Astrocyte (in vitro differentiated cells and primary cell): ENCODE data around the gene PRM2.

ENCODE experiments used
- CTCF ChIP-seq: IDR thresholded peaks from 2 replicates; pipeline ENCODE4 v1.5.1; 2011; ENCODE audit warnings: low read depth, mild to moderate bottlenecking, inconsistent platforms, low read length, moderate library complexity; ENCODE audit not compliant: insufficient read depth
- EZH2 ChIP-seq: IDR thresholded peaks from 2 replicates; pipeline ENCODE4 v1.6.1; 2012; ENCODE audit warnings: mild to moderate bottlenecking, low read length, inconsistent platforms; ENCODE audit not compliant: insufficient read depth

- TF ChIP-seq CTCF (no peak), EZH2 (no peak)
Observed at GRCh38 chr16:11225677-11226549, 50.4 kb downstream of the PRM2 start.
